Measurements from ENCODE around the gene AK4.

AK4 gene

DNA sequence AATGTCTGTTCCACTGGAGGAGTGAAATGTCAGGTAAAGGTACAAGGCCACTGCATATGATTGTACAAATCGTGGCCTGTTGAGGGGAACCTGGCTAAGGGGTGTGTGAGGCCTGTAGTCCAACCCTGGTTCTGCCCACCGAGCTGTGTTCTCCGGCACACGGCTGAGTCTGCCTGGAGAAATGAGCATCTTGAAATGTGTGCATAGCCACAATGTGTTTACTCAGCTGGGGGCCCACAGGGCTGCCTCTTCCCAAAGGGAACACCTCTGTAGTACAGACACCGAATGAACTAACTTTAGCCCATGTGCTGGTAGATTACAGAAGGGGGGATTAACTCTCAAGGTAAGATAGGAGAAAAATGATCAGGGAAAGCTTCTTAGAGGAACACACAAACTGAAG is 30.2 kb downstream of the AK4 start:
- Histone ChIP-seq H3K27ac (ENCODE audit: extremely low read depth, low read depth, low read length) (no peak overlapping the region), H3K4me3 (ENCODE audit: low read depth, low read length) (no peak overlapping the region), H3K9me3 (ENCODE audit: control insufficient read depth, insufficient read depth, low read depth, low read length) (no peaks in the 10 kb centered on the region), H3K4me1 (ENCODE audit: control insufficient read depth, insufficient read depth, low read length) (peaks cover 33% of the 10 kb centered on the region), H3K36me3 (ENCODE audit: control insufficient read depth in 2 of 2, insufficient read depth in 1 of 2, low read length in 2 of 2) (no peaks in the 10 kb centered on the region)
- ChIA-PET POLR2A (no interaction called here), CTCF (interaction anchor here (1.1 to 1.3 kb wide), 2 partner anchors 31 to 103 kb away, joined by 4 to 6 read pairs; no protein-coding TSS in a partner anchor)
- TF ChIP-seq GLIS1 (tag by site-specific recombination; IDR thresholded peaks at IDR 0.05), result 0 out of 2 replicates have a peak, but pooled peaks have one; percentile 34
- TF ChIP-seq, protein P1, sequence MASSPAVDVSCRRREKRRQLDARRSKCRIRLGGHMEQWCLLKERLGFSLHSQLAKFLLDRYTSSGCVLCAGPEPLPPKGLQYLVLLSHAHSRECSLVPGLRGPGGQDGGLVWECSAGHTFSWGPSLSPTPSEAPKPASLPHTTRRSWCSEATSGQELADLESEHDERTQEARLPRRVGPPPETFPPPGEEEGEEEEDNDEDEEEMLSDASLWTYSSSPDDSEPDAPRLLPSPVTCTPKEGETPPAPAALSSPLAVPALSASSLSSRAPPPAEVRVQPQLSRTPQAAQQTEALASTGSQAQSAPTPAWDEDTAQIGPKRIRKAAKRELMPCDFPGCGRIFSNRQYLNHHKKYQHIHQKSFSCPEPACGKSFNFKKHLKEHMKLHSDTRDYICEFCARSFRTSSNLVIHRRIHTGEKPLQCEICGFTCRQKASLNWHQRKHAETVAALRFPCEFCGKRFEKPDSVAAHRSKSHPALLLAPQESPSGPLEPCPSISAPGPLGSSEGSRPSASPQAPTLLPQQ (tag by site-specific recombination; IDR thresholded peaks at IDR 0.05), result peak; percentile 71
- TF ChIP-seq ZBTB17 (tag by site-specific recombination; IDR thresholded peaks at IDR 0.05), result no peak
- TF ChIP-seq, protein P2, sequence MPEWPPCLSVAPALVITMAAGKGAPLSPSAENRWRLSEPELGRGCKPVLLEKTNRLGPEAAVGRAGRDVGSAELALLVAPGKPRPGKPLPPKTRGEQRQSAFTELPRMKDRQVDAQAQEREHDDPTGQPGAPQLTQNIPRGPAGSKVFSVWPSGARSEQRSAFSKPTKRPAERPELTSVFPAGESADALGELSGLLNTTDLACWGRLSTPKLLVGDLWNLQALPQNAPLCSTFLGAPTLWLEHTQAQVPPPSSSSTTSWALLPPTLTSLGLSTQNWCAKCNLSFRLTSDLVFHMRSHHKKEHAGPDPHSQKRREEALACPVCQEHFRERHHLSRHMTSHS (tag by site-specific recombination; IDR thresholded peaks at IDR 0.05), result no peak
- peak; percentile 35; the same call in 1 of the 2 replicates for TF ChIP-seq FEZF1 (tag by site-specific recombination; IDR thresholded peaks at IDR 0.05)
- TF ChIP-seq ZNF416 (tag by site-specific recombination; IDR thresholded peaks at IDR 0.05), result no peak

DNA sequence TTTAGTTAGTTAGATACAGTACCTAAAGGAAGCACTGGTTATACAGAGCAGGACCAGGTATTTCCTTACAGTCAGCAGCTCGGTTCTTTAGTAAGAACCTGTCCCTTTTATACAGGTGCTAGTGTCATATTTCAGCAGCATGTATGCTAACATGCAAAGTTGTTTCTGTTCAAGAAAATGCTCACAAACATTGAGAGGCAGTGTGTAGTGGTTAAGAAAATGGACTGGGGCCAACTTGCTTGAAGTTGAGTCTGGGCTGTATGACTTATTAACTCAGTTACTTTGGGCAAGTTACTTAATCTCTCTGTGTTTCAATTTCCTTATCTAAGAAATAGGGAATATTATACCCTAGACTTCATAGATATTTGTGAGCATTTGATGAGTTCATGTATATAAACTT is 31.1 kb downstream of the AK4 start:
- TF ChIP-seq, protein P3, sequence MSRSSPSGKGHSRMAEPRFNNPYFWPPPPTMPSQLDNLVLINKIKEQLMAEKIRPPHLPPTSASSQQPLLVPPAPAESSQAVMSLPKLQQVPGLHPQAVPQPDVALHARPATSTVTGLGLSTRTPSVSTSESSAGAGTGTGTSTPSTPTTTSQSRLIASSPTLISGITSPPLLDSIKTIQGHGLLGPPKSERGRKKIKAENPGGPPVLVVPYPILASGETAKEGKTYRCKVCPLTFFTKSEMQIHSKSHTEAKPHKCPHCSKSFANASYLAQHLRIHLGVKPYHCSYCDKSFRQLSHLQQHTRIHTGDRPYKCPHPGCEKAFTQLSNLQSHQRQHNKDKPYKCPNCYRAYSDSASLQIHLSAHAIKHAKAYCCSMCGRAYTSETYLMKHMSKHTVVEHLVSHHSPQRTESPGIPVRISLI (tag by site-specific recombination; IDR thresholded peaks at IDR 0.05), result no peak
- peak; percentile 61 for TF ChIP-seq ZNF623 (tag by site-specific recombination; IDR thresholded peaks at IDR 0.05)
- Histone ChIP-seq H3K4me3 (ENCODE audit: low read depth, low read length) (no peak overlapping the region), H3K27ac (ENCODE audit: extremely low read depth, low read depth, low read length) (no peak overlapping the region), H3K36me3 (ENCODE audit: control insufficient read depth in 2 of 2, insufficient read depth in 1 of 2, low read length in 2 of 2) (no peaks in the 10 kb centered on the region), H3K4me1 (ENCODE audit: control insufficient read depth, insufficient read depth, low read length) (peaks cover 35% of the 10 kb centered on the region), H3K9me3 (ENCODE audit: control insufficient read depth, insufficient read depth, low read depth, low read length) (no peaks in the 10 kb centered on the region)
- POLR2A ChIA-PET, result no interaction called here
- CTCF ChIA-PET, result interaction anchor here (1.1 to 1.3 kb wide), 2 partner anchors 30 to 104 kb away, joined by 4 to 6 read pairs; no protein-coding TSS in a partner anchor

DNA sequence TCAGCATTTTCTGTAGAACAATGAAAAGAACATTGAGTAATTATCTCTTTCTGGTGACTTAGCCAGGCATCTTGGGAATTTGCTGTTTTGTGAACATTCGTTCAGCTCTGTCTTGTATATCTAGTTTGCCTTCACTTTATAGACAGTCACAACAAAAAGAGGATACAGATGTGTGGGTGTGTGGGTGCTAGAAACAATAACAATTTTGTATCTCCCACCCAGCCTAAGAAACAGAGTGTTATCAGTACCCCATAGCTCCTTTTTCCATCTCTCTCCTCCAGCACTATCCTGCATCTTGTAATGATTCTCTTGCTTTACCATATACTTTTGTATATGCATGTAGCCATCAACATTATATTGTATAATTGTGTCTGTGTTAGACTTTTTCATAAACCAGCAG is 33.0 kb downstream of the AK4 start:
- no peak overlapping the region for H3K27ac ChIP-seq (ENCODE audit: extremely low read depth, low read depth, low read length)
- CTCF ChIA-PET, result interaction anchor here (1.2 to 1.7 kb wide), 3 partner anchors 28 to 34 kb away, joined by 5 read pairs; no protein-coding TSS in a partner anchor
- no peaks in the 10 kb centered on the region for H3K9me3 ChIP-seq (ENCODE audit: control insufficient read depth, insufficient read depth, low read depth, low read length)
- TF ChIP-seq HOXD13 (CRISPR knock-in tag; IDR thresholded peaks at IDR 0.05; ENCODE audit: borderline replicate concordance), result no peak
- TF ChIP-seq ZNF600 (tag by site-specific recombination; IDR thresholded peaks at IDR 0.05), result no peak
- TF ChIP-seq, protein P2 (tag by site-specific recombination; IDR thresholded peaks at IDR 0.05), result no peak
- no peak for TF ChIP-seq GFI1B (tag by site-specific recombination; IDR thresholded peaks at IDR 0.05)
- TF ChIP-seq, protein P4, sequence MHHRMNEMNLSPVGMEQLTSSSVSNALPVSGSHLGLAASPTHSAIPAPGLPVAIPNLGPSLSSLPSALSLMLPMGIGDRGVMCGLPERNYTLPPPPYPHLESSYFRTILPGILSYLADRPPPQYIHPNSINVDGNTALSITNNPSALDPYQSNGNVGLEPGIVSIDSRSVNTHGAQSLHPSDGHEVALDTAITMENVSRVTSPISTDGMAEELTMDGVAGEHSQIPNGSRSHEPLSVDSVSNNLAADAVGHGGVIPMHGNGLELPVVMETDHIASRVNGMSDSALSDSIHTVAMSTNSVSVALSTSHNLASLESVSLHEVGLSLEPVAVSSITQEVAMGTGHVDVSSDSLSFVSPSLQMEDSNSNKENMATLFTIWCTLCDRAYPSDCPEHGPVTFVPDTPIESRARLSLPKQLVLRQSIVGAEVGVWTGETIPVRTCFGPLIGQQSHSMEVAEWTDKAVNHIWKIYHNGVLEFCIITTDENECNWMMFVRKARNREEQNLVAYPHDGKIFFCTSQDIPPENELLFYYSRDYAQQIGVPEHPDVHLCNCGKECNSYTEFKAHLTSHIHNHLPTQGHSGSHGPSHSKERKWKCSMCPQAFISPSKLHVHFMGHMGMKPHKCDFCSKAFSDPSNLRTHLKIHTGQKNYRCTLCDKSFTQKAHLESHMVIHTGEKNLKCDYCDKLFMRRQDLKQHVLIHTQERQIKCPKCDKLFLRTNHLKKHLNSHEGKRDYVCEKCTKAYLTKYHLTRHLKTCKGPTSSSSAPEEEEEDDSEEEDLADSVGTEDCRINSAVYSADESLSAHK (tag by site-specific recombination; IDR thresholded peaks at IDR 0.05), result no peak
- no peak for TF ChIP-seq YY2 (tag by site-specific recombination; IDR thresholded peaks at IDR 0.05)
- no peak for TF ChIP-seq ZBTB7A (tag by site-specific recombination; IDR thresholded peaks at IDR 0.05; ENCODE audit: low read depth)
- no peak for TF ChIP-seq ZNF341 (tag by site-specific recombination; IDR thresholded peaks at IDR 0.05; ENCODE audit: low read depth)
- no peak for TF ChIP-seq ZNF785 (tag by site-specific recombination; IDR thresholded peaks at IDR 0.05)
- TF ChIP-seq GLI4 (tag by site-specific recombination; IDR thresholded peaks at IDR 0.05), result no peak
- TF ChIP-seq ZNF768 (tag by site-specific recombination; IDR thresholded peaks at IDR 0.05), result no peak
- peaks cover 23% of the 10 kb centered on the region for H3K4me1 ChIP-seq (ENCODE audit: control insufficient read depth, insufficient read depth, low read length)
- POLR2A ChIA-PET, result no interaction called here
- no peak overlapping the region for H3K4me3 ChIP-seq (ENCODE audit: low read depth, low read length)
- H3K36me3 ChIP-seq (ENCODE audit: control insufficient read depth in 2 of 2, insufficient read depth in 1 of 2, low read length in 2 of 2), result no peaks in the 10 kb centered on the region

Measured in HEK293 (cell line).